Measurements from ENCODE around the gene CCND2. TPM values are rescaled to one million over a fixed set of nuclear protein-coding genes. Genes with fewer than 3 reads are reported as not detected.

The CCND2 gene
- total and polyA plus RNA-seq, 2 experiments from 2014 or later = 75.6 to 224 TPM

DNA sequence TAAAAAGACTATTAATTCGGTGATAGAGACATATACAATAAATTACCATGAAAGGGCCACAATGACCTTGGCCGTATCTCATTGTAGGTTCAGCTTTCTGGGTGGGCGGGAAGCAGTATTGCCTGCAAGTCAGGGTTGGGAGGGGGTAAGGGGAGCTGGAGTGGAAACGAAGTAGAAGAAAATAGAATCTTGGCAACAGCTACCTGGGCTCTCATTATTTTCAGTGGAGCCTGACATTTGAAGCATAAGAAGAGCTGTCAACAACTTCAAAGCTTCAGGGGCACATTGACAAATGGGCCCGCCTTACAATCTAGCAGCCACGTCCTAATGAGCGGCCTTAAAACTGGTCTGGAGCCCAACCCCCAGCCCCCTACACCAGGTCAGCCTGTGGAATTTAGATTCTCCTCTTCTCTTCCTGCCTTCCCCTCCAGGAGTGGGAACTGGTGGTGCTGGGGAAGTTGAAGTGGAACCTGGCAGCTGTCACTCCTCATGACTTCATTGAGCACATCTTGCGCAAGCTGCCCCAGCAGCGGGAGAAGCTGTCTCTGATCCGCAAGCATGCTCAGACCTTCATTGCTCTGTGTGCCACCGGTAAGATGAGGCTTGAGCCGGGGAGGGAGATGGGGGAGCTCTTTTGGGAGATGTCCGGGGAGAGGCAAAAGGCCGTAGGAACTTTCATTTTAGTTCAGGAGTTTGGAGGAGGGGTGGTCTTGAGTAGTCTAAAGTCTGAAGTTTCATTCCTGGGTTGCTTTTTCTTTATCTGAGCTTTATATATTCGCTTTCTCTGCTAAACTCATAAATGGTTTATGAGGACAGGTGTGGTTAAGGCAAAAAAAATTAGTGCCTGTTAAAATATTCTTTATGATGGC, 5.0 kb downstream of the CCND2 start:
- no peaks in the 10 kb centered on the region for H3K9me2 ChIP-seq (ENCODE audit: insufficient read depth)
- no peak overlapping the region for H2AFZ ChIP-seq
- H3K4me3 Mint-ChIP-seq = peak overlapping the region; percentile 48
- no peak overlapping the region for H3K4me2 ChIP-seq
- H3K27me3 Mint-ChIP-seq (ENCODE audit: insufficient read depth, low read depth, poor library complexity) = peaks cover 29% of the 10 kb centered on the region
- H3K79me2 ChIP-seq (replicated peaks; ENCODE audit: insufficient read depth) = peaks cover 95% of the 10 kb centered on the region
- TF ChIP-seq, protein P1, sequence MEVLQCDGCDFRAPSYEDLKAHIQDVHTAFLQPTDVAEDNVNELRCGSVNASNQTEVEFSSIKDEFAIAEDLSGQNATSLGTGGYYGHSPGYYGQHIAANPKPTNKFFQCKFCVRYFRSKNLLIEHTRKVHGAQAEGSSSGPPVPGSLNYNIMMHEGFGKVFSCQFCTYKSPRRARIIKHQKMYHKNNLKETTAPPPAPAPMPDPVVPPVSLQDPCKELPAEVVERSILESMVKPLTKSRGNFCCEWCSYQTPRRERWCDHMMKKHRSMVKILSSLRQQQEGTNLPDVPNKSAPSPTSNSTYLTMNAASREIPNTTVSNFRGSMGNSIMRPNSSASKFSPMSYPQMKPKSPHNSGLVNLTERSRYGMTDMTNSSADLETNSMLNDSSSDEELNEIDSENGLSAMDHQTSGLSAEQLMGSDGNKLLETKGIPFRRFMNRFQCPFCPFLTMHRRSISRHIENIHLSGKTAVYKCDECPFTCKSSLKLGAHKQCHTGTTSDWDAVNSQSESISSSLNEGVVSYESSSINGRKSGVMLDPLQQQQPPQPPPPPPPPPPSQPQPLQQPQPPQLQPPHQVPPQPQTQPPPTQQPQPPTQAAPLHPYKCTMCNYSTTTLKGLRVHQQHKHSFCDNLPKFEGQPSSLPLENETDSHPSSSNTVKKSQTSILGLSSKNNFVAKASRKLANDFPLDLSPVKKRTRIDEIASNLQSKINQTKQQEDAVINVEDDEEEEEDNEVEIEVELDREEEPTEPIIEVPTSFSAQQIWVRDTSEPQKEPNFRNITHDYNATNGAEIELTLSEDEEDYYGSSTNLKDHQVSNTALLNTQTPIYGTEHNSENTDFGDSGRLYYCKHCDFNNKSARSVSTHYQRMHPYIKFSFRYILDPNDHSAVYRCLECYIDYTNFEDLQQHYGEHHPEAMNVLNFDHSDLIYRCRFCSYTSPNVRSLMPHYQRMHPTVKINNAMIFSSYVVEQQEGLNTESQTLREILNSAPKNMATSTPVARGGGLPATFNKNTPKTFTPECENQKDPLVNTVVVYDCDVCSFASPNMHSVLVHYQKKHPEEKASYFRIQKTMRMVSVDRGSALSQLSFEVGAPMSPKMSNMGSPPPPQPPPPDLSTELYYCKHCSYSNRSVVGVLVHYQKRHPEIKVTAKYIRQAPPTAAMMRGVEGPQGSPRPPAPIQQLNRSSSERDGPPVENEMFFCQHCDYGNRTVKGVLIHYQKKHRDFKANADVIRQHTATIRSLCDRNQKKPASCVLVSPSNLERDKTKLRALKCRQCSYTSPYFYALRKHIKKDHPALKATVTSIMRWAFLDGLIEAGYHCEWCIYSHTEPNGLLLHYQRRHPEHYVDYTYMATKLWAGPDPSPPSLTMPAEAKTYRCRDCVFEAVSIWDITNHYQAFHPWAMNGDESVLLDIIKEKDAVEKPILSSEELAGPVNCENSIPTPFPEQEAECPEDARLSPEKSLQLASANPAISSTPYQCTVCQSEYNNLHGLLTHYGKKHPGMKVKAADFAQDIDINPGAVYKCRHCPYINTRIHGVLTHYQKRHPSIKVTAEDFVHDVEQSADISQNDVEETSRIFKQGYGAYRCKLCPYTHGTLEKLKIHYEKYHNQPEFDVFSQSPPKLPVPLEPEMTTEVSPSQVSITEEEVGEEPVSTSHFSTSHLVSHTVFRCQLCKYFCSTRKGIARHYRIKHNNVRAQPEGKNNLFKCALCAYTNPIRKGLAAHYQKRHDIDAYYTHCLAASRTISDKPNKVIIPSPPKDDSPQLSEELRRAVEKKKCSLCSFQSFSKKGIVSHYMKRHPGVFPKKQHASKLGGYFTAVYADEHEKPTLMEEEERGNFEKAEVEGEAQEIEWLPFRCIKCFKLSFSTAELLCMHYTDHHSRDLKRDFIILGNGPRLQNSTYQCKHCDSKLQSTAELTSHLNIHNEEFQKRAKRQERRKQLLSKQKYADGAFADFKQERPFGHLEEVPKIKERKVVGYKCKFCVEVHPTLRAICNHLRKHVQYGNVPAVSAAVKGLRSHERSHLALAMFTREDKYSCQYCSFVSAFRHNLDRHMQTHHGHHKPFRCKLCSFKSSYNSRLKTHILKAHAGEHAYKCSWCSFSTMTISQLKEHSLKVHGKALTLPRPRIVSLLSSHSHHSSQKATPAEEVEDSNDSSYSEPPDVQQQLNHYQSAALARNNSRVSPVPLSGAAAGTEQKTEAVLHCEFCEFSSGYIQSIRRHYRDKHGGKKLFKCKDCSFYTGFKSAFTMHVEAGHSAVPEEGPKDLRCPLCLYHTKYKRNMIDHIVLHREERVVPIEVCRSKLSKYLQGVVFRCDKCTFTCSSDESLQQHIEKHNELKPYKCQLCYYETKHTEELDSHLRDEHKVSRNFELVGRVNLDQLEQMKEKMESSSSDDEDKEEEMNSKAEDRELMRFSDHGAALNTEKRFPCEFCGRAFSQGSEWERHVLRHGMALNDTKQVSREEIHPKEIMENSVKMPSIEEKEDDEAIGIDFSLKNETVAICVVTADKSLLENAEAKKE (CRISPR knock-in tag; IDR thresholded peaks at IDR 0.05) = no peak
- TF ChIP-seq CREB1 (CRISPR knock-in tag; IDR thresholded peaks at IDR 0.05; ENCODE audit: low read depth) = no peak
- TF ChIP-seq, protein P2, sequence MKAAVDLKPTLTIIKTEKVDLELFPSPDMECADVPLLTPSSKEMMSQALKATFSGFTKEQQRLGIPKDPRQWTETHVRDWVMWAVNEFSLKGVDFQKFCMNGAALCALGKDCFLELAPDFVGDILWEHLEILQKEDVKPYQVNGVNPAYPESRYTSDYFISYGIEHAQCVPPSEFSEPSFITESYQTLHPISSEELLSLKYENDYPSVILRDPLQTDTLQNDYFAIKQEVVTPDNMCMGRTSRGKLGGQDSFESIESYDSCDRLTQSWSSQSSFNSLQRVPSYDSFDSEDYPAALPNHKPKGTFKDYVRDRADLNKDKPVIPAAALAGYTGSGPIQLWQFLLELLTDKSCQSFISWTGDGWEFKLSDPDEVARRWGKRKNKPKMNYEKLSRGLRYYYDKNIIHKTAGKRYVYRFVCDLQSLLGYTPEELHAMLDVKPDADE (IDR thresholded peaks at IDR 0.05) = no peak
- TF ChIP-seq EZH2phosphoT487 (IDR thresholded peaks at IDR 0.05; ENCODE audit: unreplicated experiment) = no peak
- TF ChIP-seq ZNF114 (CRISPR knock-in tag; IDR thresholded peaks at IDR 0.05) = no peak
- TF ChIP-seq EZH2 (IDR thresholded peaks at IDR 0.05; ENCODE audit: low read depth, unreplicated experiment) = no peak
- no peak for TF ChIP-seq NANOG (IDR thresholded peaks at IDR 0.05; ENCODE audit: borderline replicate concordance)
- no peak for TF ChIP-seq ZNF331 (CRISPR knock-in tag; IDR thresholded peaks at IDR 0.05; ENCODE audit: low read depth)
- TF ChIP-seq, protein P3, sequence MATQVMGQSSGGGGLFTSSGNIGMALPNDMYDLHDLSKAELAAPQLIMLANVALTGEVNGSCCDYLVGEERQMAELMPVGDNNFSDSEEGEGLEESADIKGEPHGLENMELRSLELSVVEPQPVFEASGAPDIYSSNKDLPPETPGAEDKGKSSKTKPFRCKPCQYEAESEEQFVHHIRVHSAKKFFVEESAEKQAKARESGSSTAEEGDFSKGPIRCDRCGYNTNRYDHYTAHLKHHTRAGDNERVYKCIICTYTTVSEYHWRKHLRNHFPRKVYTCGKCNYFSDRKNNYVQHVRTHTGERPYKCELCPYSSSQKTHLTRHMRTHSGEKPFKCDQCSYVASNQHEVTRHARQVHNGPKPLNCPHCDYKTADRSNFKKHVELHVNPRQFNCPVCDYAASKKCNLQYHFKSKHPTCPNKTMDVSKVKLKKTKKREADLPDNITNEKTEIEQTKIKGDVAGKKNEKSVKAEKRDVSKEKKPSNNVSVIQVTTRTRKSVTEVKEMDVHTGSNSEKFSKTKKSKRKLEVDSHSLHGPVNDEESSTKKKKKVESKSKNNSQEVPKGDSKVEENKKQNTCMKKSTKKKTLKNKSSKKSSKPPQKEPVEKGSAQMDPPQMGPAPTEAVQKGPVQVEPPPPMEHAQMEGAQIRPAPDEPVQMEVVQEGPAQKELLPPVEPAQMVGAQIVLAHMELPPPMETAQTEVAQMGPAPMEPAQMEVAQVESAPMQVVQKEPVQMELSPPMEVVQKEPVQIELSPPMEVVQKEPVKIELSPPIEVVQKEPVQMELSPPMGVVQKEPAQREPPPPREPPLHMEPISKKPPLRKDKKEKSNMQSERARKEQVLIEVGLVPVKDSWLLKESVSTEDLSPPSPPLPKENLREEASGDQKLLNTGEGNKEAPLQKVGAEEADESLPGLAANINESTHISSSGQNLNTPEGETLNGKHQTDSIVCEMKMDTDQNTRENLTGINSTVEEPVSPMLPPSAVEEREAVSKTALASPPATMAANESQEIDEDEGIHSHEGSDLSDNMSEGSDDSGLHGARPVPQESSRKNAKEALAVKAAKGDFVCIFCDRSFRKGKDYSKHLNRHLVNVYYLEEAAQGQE (IDR thresholded peaks at IDR 0.05; ENCODE audit: unreplicated experiment) = no peak
- TF ChIP-seq JUNB (IDR thresholded peaks at IDR 0.05; ENCODE audit: unreplicated experiment) = no peak
- ATAC-seq (no peak), DNase-seq (ENCODE audit: low spot score) (no peak)
- H3K9me3 Mint-ChIP-seq = no peaks in the 10 kb centered on the region; the same call in 1 of the 3 replicates
- peaks cover 59% of the 10 kb centered on the region for H3K4me1 Mint-ChIP-seq
- peaks cover 48% of the 10 kb centered on the region for H4K20me1 ChIP-seq (replicated peaks; ENCODE audit: insufficient read depth)
- H3K4me3 ChIP-seq = no peak overlapping the region
- peak overlapping the region; percentile 77 for H3K27ac Mint-ChIP-seq
- no peaks in the 10 kb centered on the region; the same call in 1 of the 2 replicates for H3K27me3 ChIP-seq (ENCODE audit: insufficient read depth)
- peaks cover 37% of the 10 kb centered on the region for H3F3A ChIP-seq (replicated peaks; ENCODE audit: low read depth)
- H3K36me3 ChIP-seq (ENCODE audit: insufficient read depth) = peaks cover 64% of the 10 kb centered on the region
- H3K4me1 ChIP-seq (ENCODE audit: insufficient read depth) = peaks cover 30% of the 10 kb centered on the region
- H3K36me3 Mint-ChIP-seq (ENCODE audit: low read depth) = peaks cover 92% of the 10 kb centered on the region
- H3K27ac ChIP-seq (ENCODE audit: low read depth) = no peak overlapping the region
